ENCODE measurements around the gene PBOV1. TPM values are rescaled to one million over a fixed set of nuclear protein-coding genes. Genes with fewer than 3 reads are reported as not detected.
A peak's percentile ranks its signal among the peaks of the same experiment; 100 is the strongest.

Gene PBOV1
- total RNA-seq, 1 experiment from 2014 or later: not detected

GRCh38 chr6:138196122-138196738 is 22.1 kb downstream of the PBOV1 start:
- Histone ChIP-seq H3K79me2 (ENCODE audit: low read depth) (peaks cover 35% of the 10 kb centered on the region), H3K4me1 (replicated peaks; ENCODE audit: insufficient read depth) (no peaks in the 10 kb centered on the region), H3K9me3 (ENCODE audit: insufficient read depth, low read depth) (no peaks in the 10 kb centered on the region; the same call in 1 of the 2 replicates), H3K27me3 (ENCODE audit: insufficient read depth, low read depth) (no peaks in the 10 kb centered on the region), H3K4me2 (no peak overlapping the region), H3F3A (ENCODE audit: insufficient read depth, low read depth) (no peaks in the 10 kb centered on the region; the same call in 1 of the 2 replicates), H3K27ac (no peak overlapping the region), H3K9me2 (ENCODE audit: insufficient read depth) (no peaks in the 10 kb centered on the region), H3K4me3 (no peak overlapping the region), H4K20me1 (ENCODE audit: insufficient read depth) (no peaks in the 10 kb centered on the region), H3K36me3 (ENCODE audit: low read depth) (no peaks in the 10 kb centered on the region), H2AFZ (no peak overlapping the region)
- intact Hi-C loops (cut with micrococcal nuclease; ENCODE audit: unreplicated experiment): no loop called here
- BruUV-seq (replicated peaks): no TSS peak
- DNase-seq: no peak
- ChIA-PET CTCF (no interaction called here), POLR2A (ENCODE audit: unreplicated experiment) (no interaction called here)
- TF ChIP-seq CTCF (conservative IDR thresholded peaks at IDR 0.05): no peak
- no peak for TF ChIP-seq EZH2 (IDR thresholded peaks at IDR 0.05; ENCODE audit: low read depth)

GRCh38 chr6:138194287-138194686 is 24.0 kb downstream of the PBOV1 start:
- Histone ChIP-seq H3K9me3 (ENCODE audit: insufficient read depth, low read depth) (no peaks in the 10 kb centered on the region), H3K9me2 (ENCODE audit: insufficient read depth) (no peaks in the 10 kb centered on the region), H3K4me2 (no peak overlapping the region), H4K20me1 (ENCODE audit: insufficient read depth) (no peaks in the 10 kb centered on the region), H3F3A (ENCODE audit: insufficient read depth, low read depth) (no peaks in the 10 kb centered on the region; the same call in 1 of the 2 replicates), H3K79me2 (ENCODE audit: low read depth) (peaks cover 49% of the 10 kb centered on the region), H3K4me3 (no peak overlapping the region), H3K36me3 (ENCODE audit: low read depth) (no peaks in the 10 kb centered on the region), H2AFZ (no peak overlapping the region), H3K27ac (no peak overlapping the region), H3K4me1 (replicated peaks; ENCODE audit: insufficient read depth) (no peaks in the 10 kb centered on the region), H3K27me3 (ENCODE audit: insufficient read depth, low read depth) (no peaks in the 10 kb centered on the region)
- no peak for TF ChIP-seq EZH2 (IDR thresholded peaks at IDR 0.05; ENCODE audit: low read depth)
- no peak for TF ChIP-seq CTCF (conservative IDR thresholded peaks at IDR 0.05)
- CTCF ChIA-PET: no interaction called here
- intact Hi-C loops (cut with micrococcal nuclease; ENCODE audit: unreplicated experiment): no loop called here
- BruUV-seq (replicated peaks): no TSS peak
- POLR2A ChIA-PET (ENCODE audit: unreplicated experiment): no interaction called here
- DNase-seq: no peak

GRCh38 chr6:138188278-138188941 is 29.9 kb downstream of the PBOV1 start:
- H3F3A ChIP-seq (ENCODE audit: insufficient read depth, low read depth): no peaks in the 10 kb centered on the region; the same call in 1 of the 2 replicates
- H3K27ac ChIP-seq: no peak overlapping the region
- no peaks in the 10 kb centered on the region for H3K9me3 ChIP-seq (ENCODE audit: insufficient read depth, low read depth)
- no TSS peak for BruUV-seq (replicated peaks)
- H2AFZ ChIP-seq: no peak overlapping the region
- H3K4me2 ChIP-seq: no peak overlapping the region
- no peaks in the 10 kb centered on the region for H3K27me3 ChIP-seq (ENCODE audit: insufficient read depth, low read depth)
- no peak overlapping the region for H3K4me3 ChIP-seq
- ChIA-PET CTCF (no interaction called here), POLR2A (ENCODE audit: unreplicated experiment) (no interaction called here)
- intact Hi-C loops (cut with micrococcal nuclease; ENCODE audit: unreplicated experiment): no loop called here
- H3K4me1 ChIP-seq (replicated peaks; ENCODE audit: insufficient read depth): peaks cover 10% of the 10 kb centered on the region
- TF ChIP-seq EZH2 (IDR thresholded peaks at IDR 0.05; ENCODE audit: low read depth): no peak
- TF ChIP-seq CTCF (conservative IDR thresholded peaks at IDR 0.05): no peak
- peaks cover 27% of the 10 kb centered on the region; the same call in 1 of the 2 replicates for H3K79me2 ChIP-seq (ENCODE audit: low read depth)
- H3K36me3 ChIP-seq (ENCODE audit: low read depth): peaks cover 7% of the 10 kb centered on the region; the same call in 1 of the 2 replicates
- DNase-seq: peak in 1 of 2 experiments; percentile 43
- no peaks in the 10 kb centered on the region; the same call in 1 of the 2 replicates for H4K20me1 ChIP-seq (ENCODE audit: insufficient read depth)
- no peaks in the 10 kb centered on the region for H3K9me2 ChIP-seq (ENCODE audit: insufficient read depth)
